Colonic mucosa (tissue), 4 donors: ENCODE measurements around the gene KBTBD6. TPM values are rescaled to one million over a fixed set of nuclear protein-coding genes. Genes with fewer than 3 reads are reported as not detected.
"Not testable (repeated sequence)": the region's sequence is repeated elsewhere in the genome, so short reads cannot be mapped to it uniquely, and the experiment has no call there.

Source experiments
- DNase-seq: peaks from one replicate; pipeline ENCODE4 v3.0.0-alpha.2; 2020
- H3K27ac ChIP-seq: fragments of 200-600 bp; one replicate; pipeline ENCODE4 v1.8.0; 2021
- H3K27me3 ChIP-seq: fragments of 200-600 bp; one replicate; pipeline ENCODE4 v1.8.0; 2021
- H3K36me3 ChIP-seq: fragments of 200-600 bp; one replicate; pipeline ENCODE4 v1.8.0; 2021
- H3K4me1 ChIP-seq: fragments of 200-600 bp; one replicate; pipeline ENCODE4 v1.8.0; 2021; ENCODE audit warnings: mild to moderate bottlenecking
- H3K4me3 ChIP-seq: fragments of 200-600 bp; one replicate; pipeline ENCODE4 v1.8.0; 2021
- H3K9ac ChIP-seq, 2 donors: one replicate each; pipeline ENCODE4 v1.7.0; 2013; ENCODE audit warnings: control low read depth in 2 of 2, low read depth in 2 of 2, low read length in 2 of 2
- H3K9me3 ChIP-seq: fragments of 200-600 bp; one replicate; pipeline ENCODE4 v1.8.0; 2021
- intact Hi-C: fragments of 100-400 bp; cut with DNase I; formaldehyde crosslinking; loops from one replicate; pipeline ENCODE4 v1.14.1; 2022
- total RNA-seq, 2 donors: library from RNA; stranded (reverse); fragmentation: NEBNext Ultra II Directional in 1 of 2; extraction: Animal tissue kit (Norgen Biotek cat#: 25700) in 1 of 2; gene quantifications; one replicate each; pipeline ENCODE4 v1.2.1, GENCODE V29; 2021
- TF ChIP-seq, protein P1 (sequence below): fragments of 200-600 bp; IDR thresholded peaks from one replicate; pipeline ENCODE4 v1.8.0; 2022; ENCODE audit warnings: antibody characterized with exemption, mild to moderate bottlenecking
- donor health status: healthy.
- donor health status: DM: no; HTN: no; CAD: no.
- donor health status: DM: no; HTN: no; CAD: no.

Gene KBTBD6
- total RNA-seq, 2 donors from 2014 or later = 3.1 to 5.1 TPM

GRCh38 chr13:41139296-41139966, 6.8 kb upstream of the KBTBD6 start:
- TF ChIP-seq, protein P1, sequence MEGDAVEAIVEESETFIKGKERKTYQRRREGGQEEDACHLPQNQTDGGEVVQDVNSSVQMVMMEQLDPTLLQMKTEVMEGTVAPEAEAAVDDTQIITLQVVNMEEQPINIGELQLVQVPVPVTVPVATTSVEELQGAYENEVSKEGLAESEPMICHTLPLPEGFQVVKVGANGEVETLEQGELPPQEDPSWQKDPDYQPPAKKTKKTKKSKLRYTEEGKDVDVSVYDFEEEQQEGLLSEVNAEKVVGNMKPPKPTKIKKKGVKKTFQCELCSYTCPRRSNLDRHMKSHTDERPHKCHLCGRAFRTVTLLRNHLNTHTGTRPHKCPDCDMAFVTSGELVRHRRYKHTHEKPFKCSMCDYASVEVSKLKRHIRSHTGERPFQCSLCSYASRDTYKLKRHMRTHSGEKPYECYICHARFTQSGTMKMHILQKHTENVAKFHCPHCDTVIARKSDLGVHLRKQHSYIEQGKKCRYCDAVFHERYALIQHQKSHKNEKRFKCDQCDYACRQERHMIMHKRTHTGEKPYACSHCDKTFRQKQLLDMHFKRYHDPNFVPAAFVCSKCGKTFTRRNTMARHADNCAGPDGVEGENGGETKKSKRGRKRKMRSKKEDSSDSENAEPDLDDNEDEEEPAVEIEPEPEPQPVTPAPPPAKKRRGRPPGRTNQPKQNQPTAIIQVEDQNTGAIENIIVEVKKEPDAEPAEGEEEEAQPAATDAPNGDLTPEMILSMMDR = no peak
- Histone ChIP-seq H3K4me1 (no peaks in the 10 kb centered on the region), H3K9me3 (no peaks in the 10 kb centered on the region), H3K27ac (no peak overlapping the region), H3K36me3 (no peaks in the 10 kb centered on the region), H3K9ac (no peak overlapping the region), H3K27me3 (no peaks in the 10 kb centered on the region), H3K4me3 (no peak overlapping the region)
- intact Hi-C loops = loop anchor here (5.0 kb wide), 1 partner anchor 48 kb away; no protein-coding TSS in a partner anchor
- no peak for DNase-seq

DNA sequence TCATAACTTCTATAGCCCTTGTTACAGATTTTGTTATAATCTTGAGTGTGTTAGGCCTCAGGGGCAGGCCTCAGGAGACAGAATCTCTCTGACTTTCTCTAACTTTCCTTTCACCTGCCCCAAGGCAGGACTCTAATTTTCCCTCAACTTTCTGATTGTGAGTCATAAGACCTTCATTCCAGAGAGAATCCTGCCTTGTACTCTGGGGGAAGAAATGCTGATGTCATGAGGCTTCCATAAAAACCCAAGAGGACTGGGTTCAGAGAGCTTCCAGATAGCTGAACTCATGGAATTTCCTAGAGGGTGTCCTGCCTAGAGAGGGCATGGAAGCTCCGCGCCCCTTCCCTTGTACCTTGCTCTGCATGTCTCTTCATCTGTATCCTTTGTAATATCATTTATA, 5.3 kb upstream of the KBTBD6 start:
- Histone ChIP-seq H3K9me3 (no peaks in the 10 kb centered on the region), H3K27ac (no peak overlapping the region), H3K9ac (no peak overlapping the region), H3K4me1 (no peaks in the 10 kb centered on the region), H3K4me3 (no peak overlapping the region), H3K27me3 (no peaks in the 10 kb centered on the region), H3K36me3 (no peaks in the 10 kb centered on the region)
- intact Hi-C loops = loop anchor here (5.0 kb wide), 1 partner anchor 49 kb away; no protein-coding TSS in a partner anchor
- TF ChIP-seq, protein P1 = no peak
- no peak for DNase-seq

GRCh38 chr13:41137241-41137640, 4.6 kb upstream of the KBTBD6 start:
- Histone ChIP-seq H3K27ac (no peak overlapping the region), H3K27me3 (no peaks in the 10 kb centered on the region), H3K4me1 (no peaks in the 10 kb centered on the region), H3K36me3 (no peaks in the 10 kb centered on the region), H3K9me3 (no peaks in the 10 kb centered on the region), H3K4me3 (no peak overlapping the region), H3K9ac (no peak overlapping the region)
- TF ChIP-seq, protein P1 = no peak
- intact Hi-C loops = loop anchor here (5.0 kb wide), 1 partner anchor 50 kb away; no protein-coding TSS in a partner anchor
- no peak for DNase-seq

- H3K36me3 ChIP-seq = no peaks in the 10 kb centered on the region
- H3K27me3 ChIP-seq = no peaks in the 10 kb centered on the region
- TF ChIP-seq, protein P1 = no peak
- no peak overlapping the region for H3K9ac ChIP-seq
- no peaks in the 10 kb centered on the region for H3K9me3 ChIP-seq
- H3K27ac ChIP-seq = no peak overlapping the region
- H3K4me1 ChIP-seq = no peaks in the 10 kb centered on the region
- no peak overlapping the region for H3K4me3 ChIP-seq
- intact Hi-C loops = loop anchor here (5.0 kb wide), 1 partner anchor 51 kb away; no protein-coding TSS in a partner anchor
- no peak for DNase-seq
These were observed 3.9 kb upstream of the KBTBD6 start for GRCh38 chr13:41136396-41137031.

DNA sequence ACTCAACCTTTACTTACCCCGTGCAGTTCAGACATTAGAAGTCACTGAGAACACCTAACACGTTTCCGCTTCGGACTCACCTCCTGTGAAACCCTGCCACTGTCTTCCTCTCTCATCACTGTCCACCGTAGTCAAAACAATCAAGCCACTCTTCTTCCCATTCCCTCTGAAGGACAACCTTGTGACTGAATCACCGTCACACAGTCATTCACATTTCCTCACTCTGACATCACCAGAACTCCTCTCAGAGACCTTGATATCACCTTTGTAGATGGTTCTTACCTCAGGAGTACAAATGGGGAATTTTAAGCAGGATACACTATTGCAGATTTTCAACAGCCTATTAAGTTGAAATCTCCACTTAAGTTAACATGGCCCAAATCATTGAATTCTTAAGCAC, 1.3 kb upstream of the KBTBD6 start:
- intact Hi-C loops = loop anchor here (5.0 kb wide), 1 partner anchor 63 kb away; no protein-coding TSS in a partner anchor
- Histone ChIP-seq H3K4me1 (no peaks in the 10 kb centered on the region), H3K36me3 (no peaks in the 10 kb centered on the region), H3K27me3 (no peaks in the 10 kb centered on the region), H3K4me3 (no peak overlapping the region), H3K9ac (no peak overlapping the region), H3K9me3 (no peaks in the 10 kb centered on the region), H3K27ac (no peak overlapping the region)
- DNase-seq = no peak
- TF ChIP-seq, protein P1 = no peak

DNA sequence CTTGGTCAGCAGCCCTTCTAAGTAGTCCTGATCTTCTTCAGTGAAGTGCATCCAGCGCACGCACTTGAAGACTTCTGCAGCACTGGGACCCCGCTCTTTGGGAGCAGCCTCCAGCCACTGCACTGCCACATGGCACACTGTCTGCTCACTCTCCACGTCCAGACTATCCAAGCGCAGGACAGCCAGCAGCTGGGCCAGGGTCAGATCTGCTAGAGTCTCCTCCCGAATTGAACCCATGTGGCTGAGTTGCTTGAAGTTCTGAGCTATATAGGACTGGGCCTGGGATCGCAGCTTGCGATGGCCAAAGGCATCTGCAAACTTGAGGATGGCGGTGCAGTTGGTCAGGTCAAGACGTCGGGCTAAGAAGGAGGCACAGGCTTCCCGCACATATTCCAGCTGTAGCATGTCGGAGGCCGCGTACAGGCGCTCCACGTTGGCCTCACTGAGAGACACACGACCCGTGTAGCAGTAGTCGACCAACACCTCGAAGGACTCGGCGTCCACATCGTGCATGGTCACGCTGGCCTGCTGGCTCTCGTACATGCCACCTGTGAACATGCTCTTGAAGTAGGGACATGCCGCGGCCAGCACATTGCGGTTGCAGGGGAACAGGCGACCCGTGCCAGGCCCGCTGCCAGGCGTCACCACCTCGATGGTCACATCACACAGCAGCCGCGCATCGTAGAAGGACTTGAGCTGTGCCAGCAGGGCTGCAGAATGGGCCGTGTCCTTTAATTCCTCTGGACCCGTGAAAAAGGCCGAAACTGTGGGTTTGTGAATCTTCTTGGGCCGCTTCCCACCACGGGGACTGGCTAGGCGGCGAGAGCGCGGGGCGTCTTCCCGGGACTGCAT, 716 bp downstream of the KBTBD6 start:
- not testable (repeated sequence) for DNase-seq, H3K9me3 ChIP-seq, H3K27me3 ChIP-seq, H3K36me3 ChIP-seq, H3K4me1 ChIP-seq
- intact Hi-C loops = loop anchor here (5.0 kb wide), 1 partner anchor 65 kb away; no protein-coding TSS in a partner anchor
- peak overlapping the region; percentile 66 to 86 for H3K9ac ChIP-seq
- H3K4me3 ChIP-seq = peak overlapping the region; percentile 61
- H3K27ac ChIP-seq = peak overlapping the region; percentile 58

GRCh38 chr13:41131189-41131588, 1.4 kb downstream of the KBTBD6 start:
- H3K27me3 ChIP-seq, H3K9ac ChIP-seq, H3K36me3 ChIP-seq, DNase-seq, H3K9me3 ChIP-seq, H3K4me3 ChIP-seq, H3K27ac ChIP-seq, H3K4me1 ChIP-seq: not testable (repeated sequence)
- intact Hi-C loops = loop anchor here (5.0 kb wide), 1 partner anchor 66 kb away; no protein-coding TSS in a partner anchor
